Activated CD4-positive, alpha-beta T cell treated with anti-CD3 and anti-CD28 coated beads, Interleukin-2, amount 10 ng/mL, durations not matched to agents 7 days and 5 days (primary cell): ENCODE measurements around the gene PNKP. TPM values are rescaled to one million over a fixed set of nuclear protein-coding genes. Genes with fewer than 3 reads are reported as not detected.

Experiments
- CTCF ChIA-PET: fragments of 350-600 bp; sonication (Branson Sonifier 250); formaldehyde crosslinking; loops from one replicate; lab custom pipeline; 2021; ENCODE audit warnings: antibody characterized with exemption; lab: Charles Lee
- POLR2A ChIA-PET: fragments of 350-600 bp; sonication (Branson Sonifier 250); formaldehyde crosslinking; loops from one replicate; lab custom pipeline; 2021; ENCODE audit warnings: antibody characterized with exemption; lab: Charles Lee
- DNase-seq: peaks from one replicate; pipeline ENCODE4 v3.0.0-alpha.2; 2020
- H3K27ac Mint-ChIP-seq: one replicate; pipeline ENCODE4 v1.8.0; 2021; ENCODE audit warnings: mild to moderate bottlenecking, moderate library complexity, mixed read lengths
- H3K27me3 Mint-ChIP-seq: one replicate; pipeline ENCODE4 v1.8.0; 2021; ENCODE audit warnings: mixed read lengths
- H3K36me3 Mint-ChIP-seq: one replicate; pipeline ENCODE4 v1.8.0; 2021; ENCODE audit warnings: low read depth, mixed read lengths
- H3K4me1 Mint-ChIP-seq: one replicate; pipeline ENCODE4 v1.8.0; 2021; ENCODE audit warnings: mixed read lengths
- H3K4me3 Mint-ChIP-seq: one replicate; pipeline ENCODE4 v1.8.0; 2021; ENCODE audit warnings: mild to moderate bottlenecking, moderate library complexity, mixed read lengths
- H3K9me3 Mint-ChIP-seq: one replicate; pipeline ENCODE4 v1.8.0; 2021; ENCODE audit warnings: mixed read lengths
- total RNA-seq, 2 experiments: library from RNA; stranded (reverse); gene quantifications; one replicate each; pipeline ENCODE4 v1.2.3, GENCODE V29; 2021

Gene PNKP
- total RNA-seq = 100 to 1,000 TPM; 105 to 131 TPM

GRCh38 chr19:49866933-49867782, at the start of gene PNKP:
Gene PNKP, minus strand, starts transcription at chr19:49867576. Its CDS starts 372 bp downstream, at chr19:49867204.
- Mint-ChIP-seq H3K27me3 (no peaks in the 10 kb centered on the region), H3K4me1 (peaks cover 46% of the 10 kb centered on the region), H3K9me3 (no peaks in the 10 kb centered on the region), H3K27ac (no peak within 1 kb of the TSS), H3K36me3 (peaks cover 29% of the 10 kb centered on the region), H3K4me3 (no peak within 1 kb of the TSS)
- ChIA-PET CTCF (interaction anchor here (0.7 to 0.9 kb wide), 2 partner anchors 9 to 411 kb away, joined by 3 read pairs; no protein-coding TSS in a partner anchor), POLR2A (interaction anchor here (0.7 to 1.0 kb wide), 2 partner anchors 9 to 15 kb away, joined by 4 read pairs; no protein-coding TSS in a partner anchor)
- DNase-seq = peak; percentile 88

DNA sequence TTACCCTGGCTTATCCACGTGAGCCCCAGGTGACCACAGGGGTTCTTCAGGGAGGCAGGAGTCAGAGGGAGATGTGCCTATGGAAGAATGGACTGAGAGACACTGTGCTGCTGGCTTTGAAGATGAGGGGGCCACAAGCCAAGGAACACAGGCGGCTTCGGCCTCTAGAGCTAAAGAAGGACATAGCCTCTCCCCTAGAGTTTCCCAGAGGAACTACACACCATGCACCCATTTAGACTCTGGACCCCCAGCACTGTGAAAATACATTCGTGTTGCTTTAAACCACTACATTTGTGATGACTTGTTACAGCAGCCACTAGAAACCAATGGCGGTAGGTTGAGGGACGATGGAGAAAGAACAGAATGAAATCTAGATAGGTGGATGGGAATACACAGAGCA, 47.9 kb upstream of the PNKP start:
- peaks cover 37% of the 10 kb centered on the region for H3K4me1 Mint-ChIP-seq
- DNase-seq = no peak
- ChIA-PET POLR2A (no interaction called here), CTCF (no interaction called here)
- no peak overlapping the region for H3K4me3 Mint-ChIP-seq
- peaks cover 59% of the 10 kb centered on the region for H3K36me3 Mint-ChIP-seq
- no peaks in the 10 kb centered on the region for H3K9me3 Mint-ChIP-seq
- H3K27ac Mint-ChIP-seq = no peak overlapping the region
- H3K27me3 Mint-ChIP-seq = no peaks in the 10 kb centered on the region

DNA sequence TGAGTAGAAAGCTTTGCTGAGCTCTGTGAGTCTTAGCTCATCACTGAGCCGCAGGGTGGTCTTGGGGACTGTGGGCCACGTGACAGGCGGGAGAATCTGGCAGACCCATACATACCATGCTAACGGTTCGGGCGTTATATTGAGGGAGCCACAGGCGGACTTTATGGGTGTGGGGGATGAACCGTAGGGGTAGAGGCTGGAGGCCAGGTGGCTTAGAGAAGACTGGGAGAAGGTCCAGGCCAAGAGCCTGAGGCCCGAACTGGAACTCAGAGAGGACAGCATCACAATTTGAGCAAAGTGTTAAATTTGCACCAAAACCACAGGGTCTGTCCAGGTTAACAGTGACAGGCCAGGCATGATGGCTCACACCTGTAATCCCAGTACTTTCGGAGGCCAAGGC, 46.3 kb upstream of the PNKP start:
- no peak for DNase-seq
- Mint-ChIP-seq H3K9me3 (no peaks in the 10 kb centered on the region), H3K4me3 (no peak overlapping the region), H3K27ac (no peak overlapping the region), H3K36me3 (peaks cover 61% of the 10 kb centered on the region), H3K27me3 (no peaks in the 10 kb centered on the region), H3K4me1 (peaks cover 36% of the 10 kb centered on the region)
- POLR2A ChIA-PET = no interaction called here
- CTCF ChIA-PET = interaction anchor here (0.7 to 1.9 kb wide), 3 partner anchors 9 to 34 kb away, joined by 3 to 6 read pairs (median 5); no protein-coding TSS in a partner anchor

GRCh38 chr19:49912965-49913685, 45.7 kb upstream of the PNKP start:
- peaks cover 36% of the 10 kb centered on the region for H3K4me1 Mint-ChIP-seq
- H3K27me3 Mint-ChIP-seq = no peaks in the 10 kb centered on the region
- H3K36me3 Mint-ChIP-seq = peaks cover 63% of the 10 kb centered on the region
- no peaks in the 10 kb centered on the region for H3K9me3 Mint-ChIP-seq
- H3K4me3 Mint-ChIP-seq = no peak overlapping the region
- POLR2A ChIA-PET = no interaction called here
- no peak for DNase-seq
- CTCF ChIA-PET = interaction anchor here (0.7 to 1.9 kb wide), 4 partner anchors 8 to 35 kb away, joined by 3 to 6 read pairs (median 6); partner anchors contain the start of genes ATF5 and NUP62
- no peak overlapping the region for H3K27ac Mint-ChIP-seq

- Mint-ChIP-seq H3K9me3 (no peaks in the 10 kb centered on the region), H3K27me3 (no peaks in the 10 kb centered on the region), H3K27ac (peak overlapping the region; percentile 71), H3K4me3 (no peak overlapping the region), H3K4me1 (peaks cover 35% of the 10 kb centered on the region), H3K36me3 (peaks cover 62% of the 10 kb centered on the region)
- POLR2A ChIA-PET = interaction anchor here (1.0 kb wide), 1 partner anchor 17 kb away, joined by 3 read pairs; no protein-coding TSS in a partner anchor
- CTCF ChIA-PET = interaction anchor here (0.6 to 1.9 kb wide), 6 partner anchors 9 to 68 kb away, joined by 3 to 6 read pairs (median 4); partner anchors contain the start of genes ATF5 and NUP62
- DNase-seq = no peak
These were observed 44.2 kb upstream of the PNKP start for GRCh38 chr19:49911381-49912145.

- DNase-seq = no peak
- ChIA-PET CTCF (interaction anchor here (1.0 to 2.0 kb wide), 3 partner anchors 8 to 20 kb away, joined by 3 to 5 read pairs (median 5); no protein-coding TSS in a partner anchor), POLR2A (no interaction called here)
- H3K36me3 Mint-ChIP-seq = peaks cover 63% of the 10 kb centered on the region
- H3K9me3 Mint-ChIP-seq = no peaks in the 10 kb centered on the region
- H3K4me3 Mint-ChIP-seq = no peak overlapping the region
- no peaks in the 10 kb centered on the region for H3K27me3 Mint-ChIP-seq
- peaks cover 39% of the 10 kb centered on the region for H3K4me1 Mint-ChIP-seq
- H3K27ac Mint-ChIP-seq = no peak overlapping the region
These were observed 42.8 kb upstream of the PNKP start for GRCh38 chr19:49910179-49910578.

DNA sequence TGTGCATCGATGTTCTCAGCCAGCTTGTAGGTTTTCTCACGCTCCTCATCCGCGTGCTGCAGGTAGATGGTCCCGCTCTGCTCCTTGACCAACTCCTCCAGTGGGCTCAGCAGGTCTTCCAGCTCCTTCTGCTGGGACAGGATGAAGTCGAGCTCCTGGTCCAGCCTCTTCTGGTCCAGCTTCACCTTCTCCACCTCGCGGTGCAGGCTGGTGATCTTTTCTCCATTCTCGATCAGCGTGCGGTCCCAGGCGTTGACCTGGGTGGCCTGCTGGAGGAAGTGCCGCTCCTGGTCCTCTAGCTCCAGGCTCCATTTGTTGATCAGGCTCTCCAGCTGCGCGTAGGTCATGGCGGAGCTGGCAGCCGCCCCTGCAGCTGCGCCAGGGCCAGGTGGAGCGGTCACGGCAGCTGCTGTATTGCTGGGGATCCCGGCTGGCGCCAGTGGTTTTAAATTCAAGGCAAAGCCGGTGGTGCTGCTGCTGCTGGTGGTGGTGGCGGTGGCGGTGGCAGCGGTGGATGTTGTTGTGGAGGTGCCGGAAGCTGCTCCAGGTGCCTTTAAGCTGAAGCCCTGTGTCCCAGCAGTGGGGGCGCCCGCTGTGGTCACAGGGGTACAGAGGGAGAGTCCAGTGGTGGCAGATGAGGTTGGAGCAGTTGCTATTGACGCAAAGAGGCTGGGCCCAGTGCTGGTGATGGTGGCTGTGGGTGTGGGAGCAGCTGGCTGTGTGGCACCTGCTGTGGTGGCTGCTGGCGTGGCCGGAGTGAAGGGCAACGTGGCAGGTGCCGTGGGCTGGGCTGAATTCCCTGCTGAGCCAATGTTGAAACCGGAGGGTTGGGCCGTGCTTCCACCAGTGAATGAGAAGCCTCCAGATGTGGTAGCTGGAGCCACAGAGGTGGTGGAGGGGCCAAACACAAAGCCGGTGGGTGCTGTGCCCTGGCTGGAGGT, 41.4 kb upstream of the PNKP start:
- no peak for DNase-seq
- Mint-ChIP-seq H3K27me3 (no peaks in the 10 kb centered on the region), H3K4me3 (no peak overlapping the region), H3K9me3 (no peaks in the 10 kb centered on the region), H3K27ac (no peak overlapping the region), H3K4me1 (peaks cover 46% of the 10 kb centered on the region), H3K36me3 (peaks cover 51% of the 10 kb centered on the region)
- ChIA-PET POLR2A (interaction anchor here (0.6 kb wide), 2 partner anchors 11 to 253 kb away, joined by 3 read pairs; no protein-coding TSS in a partner anchor), CTCF (interaction anchor here (0.9 to 2.0 kb wide), 2 partner anchors 9 to 16 kb away, joined by 3 to 5 read pairs; no protein-coding TSS in a partner anchor)

DNA sequence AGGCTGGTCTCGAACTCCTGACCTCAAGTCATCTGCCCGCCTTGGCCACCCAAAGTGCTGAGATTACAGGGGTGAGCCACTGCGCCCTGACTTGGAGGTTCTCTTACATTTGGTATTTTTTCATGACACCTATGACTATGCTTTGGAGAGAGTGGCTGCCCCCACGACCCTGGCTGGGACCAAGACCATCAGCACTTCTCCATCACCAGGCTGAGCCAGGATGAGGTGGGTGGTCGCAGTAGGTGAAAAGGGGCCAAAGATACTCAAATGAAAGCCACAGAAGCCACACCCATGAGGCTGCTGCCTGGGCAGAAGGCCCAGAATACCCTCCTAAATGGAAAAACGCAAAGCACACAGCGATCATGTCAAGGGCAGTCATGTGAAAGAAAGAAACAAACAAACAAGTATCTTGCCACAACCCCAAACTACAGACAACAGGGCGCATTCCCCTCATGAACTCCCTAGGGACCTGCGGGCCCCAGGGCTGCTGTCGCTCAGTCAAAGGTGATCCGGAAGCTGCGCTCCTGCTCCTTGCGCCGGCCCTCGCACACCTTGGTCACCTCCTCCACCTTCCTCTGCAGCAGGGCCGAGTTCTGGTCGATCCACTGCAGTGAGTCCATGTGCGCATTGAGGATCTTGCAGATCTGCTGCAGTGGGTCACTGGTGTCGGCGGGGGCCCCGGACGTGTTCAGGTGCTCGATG, 40.5 kb upstream of the PNKP start:
- H3K4me1 Mint-ChIP-seq = peaks cover 39% of the 10 kb centered on the region
- no peak overlapping the region for H3K4me3 Mint-ChIP-seq
- H3K27ac Mint-ChIP-seq = no peak overlapping the region
- no peaks in the 10 kb centered on the region for H3K9me3 Mint-ChIP-seq
- CTCF ChIA-PET = interaction anchor here (0.7 to 1.3 kb wide), 3 partner anchors 14 to 95 kb away, joined by 3 to 6 read pairs (median 4); partner anchors contain the start of gene FUZ
- POLR2A ChIA-PET = interaction anchor here (0.6 kb wide), 2 partner anchors 10 to 252 kb away, joined by 3 read pairs; no protein-coding TSS in a partner anchor
- H3K36me3 Mint-ChIP-seq = peaks cover 42% of the 10 kb centered on the region
- no peak for DNase-seq
- H3K27me3 Mint-ChIP-seq = no peaks in the 10 kb centered on the region

- POLR2A ChIA-PET = no interaction called here
- Mint-ChIP-seq H3K4me3 (no peak overlapping the region), H3K4me1 (peaks cover 36% of the 10 kb centered on the region)
These were observed 39.6 kb upstream of the PNKP start for GRCh38 chr19:49906879-49907564.

DNA sequence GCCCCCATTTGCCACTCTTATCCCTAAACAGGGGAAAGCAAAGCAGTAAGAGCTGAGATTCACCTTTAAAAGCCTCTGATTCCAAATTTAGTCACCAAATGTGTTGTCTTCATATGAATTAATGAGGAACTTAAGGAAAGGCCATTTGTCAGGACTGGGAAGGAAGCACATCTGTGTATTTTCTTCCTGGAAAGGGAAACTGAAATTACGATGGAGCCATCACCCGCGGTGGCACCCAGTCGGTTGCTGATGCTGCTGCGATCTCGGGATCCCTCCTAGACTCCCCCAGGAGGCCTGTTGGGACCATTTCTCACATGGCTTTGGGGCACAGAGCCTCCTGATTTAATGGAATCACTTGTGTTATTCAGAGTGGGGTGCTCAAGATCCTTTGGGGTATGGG, 36.8 kb upstream of the PNKP start:
- Mint-ChIP-seq H3K9me3 (no peaks in the 10 kb centered on the region), H3K27me3 (no peaks in the 10 kb centered on the region), H3K4me1 (peaks cover 22% of the 10 kb centered on the region), H3K36me3 (peaks cover 25% of the 10 kb centered on the region), H3K4me3 (no peak overlapping the region), H3K27ac (no peak overlapping the region)
- CTCF ChIA-PET = no interaction called here
- no peak for DNase-seq
- POLR2A ChIA-PET = interaction anchor here (0.6 kb wide), 1 partner anchor 15 kb away, joined by 4 read pairs; no protein-coding TSS in a partner anchor

More at GRCh38 chr19:49906879-49907564, 39.6 kb upstream of the PNKP start:
- DNase-seq = no peak
- Mint-ChIP-seq H3K27me3 (no peaks in the 10 kb centered on the region), H3K36me3 (peaks cover 37% of the 10 kb centered on the region), H3K27ac (no peak overlapping the region), H3K9me3 (no peaks in the 10 kb centered on the region)
- CTCF ChIA-PET = interaction anchor here (0.7 to 1.9 kb wide), 4 partner anchors 10 to 94 kb away, joined by 3 to 6 read pairs (median 5); partner anchors contain the start of gene FUZ
